Endothelial cell of umbilical vein (primary cell): ENCODE measurements around the gene VEGFA. TPM values are rescaled to one million over a fixed set of nuclear protein-coding genes. Genes with fewer than 3 reads are reported as not detected.

Source experiments
- BruUV-seq: library from RNA; stranded (reverse); fragments of 400-500 nt; replicated peaks from 2 replicates; lab custom pipeline; 2021; lab: Mats Ljungman, UMichigan
- CTCF ChIA-PET: fragments of 300-600, 350-600 bp; sonication (Branson Sonifier 250); formaldehyde crosslinking; loops from one replicate; lab custom pipeline; 2021; ENCODE audit warnings: antibody characterized with exemption, inconsistent platforms; lab: Charles Lee
- POLR2A ChIA-PET: fragments of 300-600, 350-600 bp; sonication (Branson Sonifier 250); formaldehyde crosslinking; loops from one replicate; lab custom pipeline; 2021; ENCODE audit warnings: antibody characterized with exemption, inconsistent platforms; lab: Charles Lee
- DNase-seq: peaks from one replicate; pipeline ENCODE4 v3.0.0-alpha.2; 2011; ENCODE audit warnings: low read depth, low spot score
- FAIRE-seq: peaks from 2 replicates; lab custom pipeline; 2011; peaks lifted over from hg19 to GRCh38; lab: Jason Lieb, UNC
- H2AFZ ChIP-seq: 2 replicates; pipeline ENCODE4 v1.6.0; 2012; ENCODE audit warnings: low read depth, low read length, control low read depth, inconsistent platforms
- H3K27ac ChIP-seq: 2 replicates; pipeline ENCODE4 v1.5.1; 2011; ENCODE audit warnings: low read depth, mild to moderate bottlenecking, control low read depth, low read length, moderate library complexity; ENCODE audit not compliant: insufficient read depth
- H3K27me3 ChIP-seq, 2 experiments: 2 replicates each; pipeline versions ENCODE4 v1.6.0 to v1.6.1; 2011; ENCODE audit warnings: low read length in 2 of 2, mixed read lengths in 1 of 2; ENCODE audit not compliant: control insufficient read depth in 2 of 2, insufficient read depth in 2 of 2
- H3K36me3 ChIP-seq, 2 experiments: 2 replicates in 1 of 2; 3 replicates in 1 of 2; pipeline ENCODE4 v1.5.1; 2011; ENCODE audit warnings: low read length in 2 of 2, mild to moderate bottlenecking in 1 of 2, moderate library complexity in 1 of 2; ENCODE audit not compliant: control insufficient read depth in 2 of 2, insufficient read depth in 2 of 2; ENCODE audit errors: extremely low read depth in 1 of 2
- H3K4me1 ChIP-seq: 3 replicates; pipeline ENCODE4 v1.5.1; 2011; ENCODE audit warnings: mild to moderate bottlenecking, low read length; ENCODE audit not compliant: control insufficient read depth, insufficient read depth; ENCODE audit errors: extremely low read depth
- H3K4me2 ChIP-seq: 2 replicates; pipeline ENCODE4 v1.6.1; 2011; ENCODE audit warnings: low read length, control low read depth, mixed read lengths; ENCODE audit not compliant: insufficient read depth
- H3K4me3 ChIP-seq, 3 experiments: fragments of 200-600 bp in 1 of 3; sonication (generic), shearing (Covaris generic) in 1 of 3; replicated peaks in 1 of 3; 2 replicates each; pipeline ENCODE4 v1.5.1; 2011 to 2016; ENCODE audit warnings: control low read depth in 3 of 3, low read length in 3 of 3, mild to moderate bottlenecking in 2 of 3, inconsistent platforms in 1 of 3, low read depth in 1 of 3, moderate library complexity in 1 of 3; ENCODE audit not compliant: insufficient read depth in 1 of 3
- H3K79me2 ChIP-seq: 2 replicates; pipeline ENCODE4 v1.6.0; 2012; ENCODE audit warnings: low read length, inconsistent platforms; ENCODE audit not compliant: control insufficient read depth, insufficient read depth
- H3K9ac ChIP-seq: replicated peaks from 2 replicates; pipeline ENCODE3; 2011; ENCODE audit warnings: low read length, control low read depth; ENCODE audit not compliant: insufficient read depth; ENCODE audit errors: extremely low read depth
- H3K9me1 ChIP-seq: replicated peaks from 3 replicates; pipeline ENCODE4 v1.6.0; 2011; ENCODE audit warnings: mild to moderate bottlenecking, low read length; ENCODE audit not compliant: control insufficient read depth, insufficient read depth; ENCODE audit errors: extremely low read depth
- H3K9me3 ChIP-seq: replicated peaks from 2 replicates; pipeline ENCODE4 v1.5.1; 2012; ENCODE audit warnings: low read length, inconsistent platforms; ENCODE audit not compliant: control insufficient read depth, insufficient read depth
- H4K20me1 ChIP-seq: replicated peaks from 2 replicates; pipeline ENCODE3; 2011; ENCODE audit warnings: mild to moderate bottlenecking, low read length; ENCODE audit not compliant: control insufficient read depth, insufficient read depth; ENCODE audit errors: extremely low read depth
- EZH2 ChIP-seq: IDR thresholded peaks from 2 replicates; pipeline ENCODE4 v1.6.1; 2012; ENCODE audit warnings: borderline replicate concordance, low read depth, mild to moderate bottlenecking, moderate library complexity, low read length, inconsistent platforms; ENCODE audit not compliant: severe bottlenecking
- FOS ChIP-seq: IDR thresholded peaks from 2 replicates; pipeline ENCODE4 v1.6.1; 2011; ENCODE audit warnings: mild to moderate bottlenecking, low read length, moderate library complexity, borderline replicate concordance; ENCODE audit not compliant: insufficient read depth
- GATA2 ChIP-seq: IDR thresholded peaks from 2 replicates; pipeline ENCODE4 v1.7.0; 2011; ENCODE audit warnings: low read depth, mild to moderate bottlenecking, moderate library complexity, mixed read lengths, low read length; ENCODE audit not compliant: insufficient read length, insufficient read depth
- JUN ChIP-seq: IDR thresholded peaks from 2 replicates; pipeline ENCODE4 v1.6.1; 2011; ENCODE audit warnings: borderline replicate concordance, low read depth; ENCODE audit not compliant: insufficient read length, insufficient read depth
- MYC ChIP-seq: IDR thresholded peaks from one replicate; pipeline ENCODE4 v1.6.1; 2011; ENCODE audit warnings: mild to moderate bottlenecking, low read depth, low read length
- POLR2A ChIP-seq: IDR thresholded peaks from 2 replicates; pipeline ENCODE4 v1.6.1; 2012; ENCODE audit warnings: low read depth, mild to moderate bottlenecking, control low read depth, low read length
- POLR2AphosphoS5 ChIP-seq: IDR thresholded peaks from 2 replicates; pipeline ENCODE4 v1.6.1; 2012; ENCODE audit warnings: low read depth, mild to moderate bottlenecking, control low read depth, low read length, moderate library complexity; ENCODE audit not compliant: insufficient read depth
- dilution Hi-C: fragments of 300-500 bp; cut with MboI; formaldehyde crosslinking; loops from one replicate; pipeline ENCODE4 v1.15.0; 2019; ENCODE audit warnings: low sequenced_read_pairs; ENCODE audit not compliant: extremely low pct_ligation_motif_present
- intact Hi-C: fragments of 100-400 bp; cut with micrococcal nuclease; formaldehyde crosslinking; loops from one replicate; pipeline ENCODE4 v1.10.0; 2022
- polyA plus RNA-seq, 4 experiments: library from polyadenylated mRNA; depleted of rRNA in 3 of 4; stranded (reverse) in 3 of 4; unstranded in 1 of 4; fragments of >200 nt; gene quantifications; 2 replicates each; pipeline versions ENCODE4 v1.2.1 to v1.2.3, GENCODE V29; 2011 to 2012; ENCODE audit warnings: missing spikeins in 1 of 4
- total RNA-seq: library from RNA; stranded (reverse); gene quantifications from 2 replicates; pipeline ENCODE4 v1.2.3, GENCODE V29; 2021
- TF ChIP-seq, protein P1 (sequence below), 2 donors: IDR thresholded peaks; 1 replicate in 1 of 2; 2 replicates in 1 of 2; pipeline ENCODE4 v1.5.1; 2011; ENCODE audit warnings: low read length in 2 of 2, mild to moderate bottlenecking in 2 of 2, moderate library complexity in 2 of 2, control low read depth in 1 of 2, inconsistent platforms in 1 of 2, low read depth in 1 of 2; ENCODE audit not compliant: insufficient read depth in 1 of 2; ENCODE audit errors: extremely low read depth in 1 of 2
- TF ChIP-seq, protein P2 (sequence below): IDR thresholded peaks from 2 replicates; pipeline ENCODE4 v1.6.1; 2011; ENCODE audit not compliant: insufficient read depth, insufficient read length

The VEGFA gene
- total and polyA plus RNA-seq, 2 donors (not counting 3 experiments of a cell fraction or from before 2014, with no cell fraction given), result 18.1 to 19.9 TPM

DNA sequence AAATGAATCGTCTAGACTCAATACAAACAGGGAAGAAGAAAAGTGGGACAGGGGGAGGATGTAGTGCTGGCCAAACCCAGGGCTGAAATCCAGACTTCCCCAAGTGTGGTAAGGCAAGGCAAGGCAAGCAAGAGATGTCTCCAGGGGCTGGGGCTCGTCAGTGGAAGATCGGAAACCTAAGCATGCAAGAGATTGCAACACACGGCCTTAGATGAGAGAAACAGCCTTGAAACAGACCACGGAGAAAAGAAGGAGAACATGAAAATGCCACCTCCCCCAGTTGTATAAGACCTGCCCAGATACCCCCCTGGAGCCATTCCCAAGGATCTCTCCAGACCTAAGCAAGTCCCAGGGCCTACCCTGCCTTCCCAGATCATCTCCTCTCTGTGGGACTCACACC lies 20.0 kb downstream of the VEGFA start:
- intact Hi-C loops (no loop called here), dilution Hi-C loops (no loop called here)
- Histone ChIP-seq H3K79me2 (no peaks in the 10 kb centered on the region), H3K4me3 (no peak overlapping the region), H3K9me1 (no peaks in the 10 kb centered on the region), H3K27me3 (peaks cover 0 to 1% of the 10 kb centered on the region in 2 experiments), H3K4me1 (no peaks in the 10 kb centered on the region), H3K27ac (no peak overlapping the region), H2AFZ (no peak overlapping the region), H3K9ac (no peak overlapping the region), H4K20me1 (no peaks in the 10 kb centered on the region), H3K36me3 (peaks cover 0 to 5% of the 10 kb centered on the region in 2 experiments), H3K9me3 (no peaks in the 10 kb centered on the region), H3K4me2 (no peak overlapping the region)
- no peak for FAIRE-seq
- TF ChIP-seq POLR2A (no peak), EZH2 (no peak), FOS (no peak), GATA2 (no peak), JUN (no peak), MYC (no peak), POLR2AphosphoS5 (no peak)
- TF ChIP-seq, protein P1, sequence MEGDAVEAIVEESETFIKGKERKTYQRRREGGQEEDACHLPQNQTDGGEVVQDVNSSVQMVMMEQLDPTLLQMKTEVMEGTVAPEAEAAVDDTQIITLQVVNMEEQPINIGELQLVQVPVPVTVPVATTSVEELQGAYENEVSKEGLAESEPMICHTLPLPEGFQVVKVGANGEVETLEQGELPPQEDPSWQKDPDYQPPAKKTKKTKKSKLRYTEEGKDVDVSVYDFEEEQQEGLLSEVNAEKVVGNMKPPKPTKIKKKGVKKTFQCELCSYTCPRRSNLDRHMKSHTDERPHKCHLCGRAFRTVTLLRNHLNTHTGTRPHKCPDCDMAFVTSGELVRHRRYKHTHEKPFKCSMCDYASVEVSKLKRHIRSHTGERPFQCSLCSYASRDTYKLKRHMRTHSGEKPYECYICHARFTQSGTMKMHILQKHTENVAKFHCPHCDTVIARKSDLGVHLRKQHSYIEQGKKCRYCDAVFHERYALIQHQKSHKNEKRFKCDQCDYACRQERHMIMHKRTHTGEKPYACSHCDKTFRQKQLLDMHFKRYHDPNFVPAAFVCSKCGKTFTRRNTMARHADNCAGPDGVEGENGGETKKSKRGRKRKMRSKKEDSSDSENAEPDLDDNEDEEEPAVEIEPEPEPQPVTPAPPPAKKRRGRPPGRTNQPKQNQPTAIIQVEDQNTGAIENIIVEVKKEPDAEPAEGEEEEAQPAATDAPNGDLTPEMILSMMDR (IDR thresholded peaks at IDR 0.05; ENCODE audit: extremely low read depth in 1 of 2, insufficient read depth in 1 of 2, low read depth in 1 of 2, low read length in 2 of 2), result no peak
- TF ChIP-seq, protein P2, sequence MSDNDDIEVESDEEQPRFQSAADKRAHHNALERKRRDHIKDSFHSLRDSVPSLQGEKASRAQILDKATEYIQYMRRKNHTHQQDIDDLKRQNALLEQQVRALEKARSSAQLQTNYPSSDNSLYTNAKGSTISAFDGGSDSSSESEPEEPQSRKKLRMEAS, result no peak
- no peak for DNase-seq
- CTCF ChIA-PET, result interaction anchor here (1.1 to 1.7 kb wide), 2 partner anchors 20 to 289 kb away, joined by 3 to 4 read pairs; no protein-coding TSS in a partner anchor
- no TSS peak for BruUV-seq
- POLR2A ChIA-PET, result no interaction called here
